ENCODE results near the gene ANKRD65.
"Not testable (repeated sequence)": the region's sequence is repeated elsewhere in the genome, so short reads cannot be mapped to it uniquely, and the experiment has no call there.

ANKRD65 gene

DNA sequence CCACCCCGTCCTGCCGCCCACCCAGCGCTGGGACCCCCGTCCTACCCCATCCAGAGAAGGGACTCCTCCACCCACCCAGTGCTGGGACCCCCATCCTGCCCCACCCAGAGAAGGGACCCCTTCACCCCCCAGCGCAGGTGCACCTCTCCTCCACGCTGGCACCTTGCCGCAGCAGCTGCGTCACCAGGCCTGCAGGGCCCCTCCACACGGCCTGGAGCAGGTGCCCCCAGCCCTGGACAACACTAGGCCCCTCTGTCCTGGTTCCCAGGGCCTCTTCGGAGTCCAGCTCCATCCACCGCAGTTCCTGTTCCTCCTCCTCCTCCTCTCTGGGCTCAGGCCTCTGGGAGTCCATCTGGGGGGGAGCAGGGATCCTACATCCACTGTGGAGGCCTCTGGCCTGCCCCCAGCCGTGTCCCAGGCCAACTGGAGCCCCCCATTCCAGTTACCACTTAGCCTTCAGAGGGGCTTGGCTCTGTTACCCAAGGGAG, 378 bp downstream of the ANKRD65 start:
- peaks cover 61% of the 10 kb centered on the region for H3K27me3 Mint-ChIP-seq
- no peak for DNase-seq
- no peak overlapping the region for H3K4me3 Mint-ChIP-seq
- no peak overlapping the region for H3K27ac Mint-ChIP-seq
- no peaks in the 10 kb centered on the region for H3K9me3 Mint-ChIP-seq
- CTCF ChIA-PET, result interaction anchor here (1.1 kb wide), 1 partner anchor 21 kb away, joined by 3 read pairs; no protein-coding TSS in a partner anchor
- H3K4me1 Mint-ChIP-seq, result peaks cover 15% of the 10 kb centered on the region
- no peaks in the 10 kb centered on the region for H3K36me3 Mint-ChIP-seq

DNA sequence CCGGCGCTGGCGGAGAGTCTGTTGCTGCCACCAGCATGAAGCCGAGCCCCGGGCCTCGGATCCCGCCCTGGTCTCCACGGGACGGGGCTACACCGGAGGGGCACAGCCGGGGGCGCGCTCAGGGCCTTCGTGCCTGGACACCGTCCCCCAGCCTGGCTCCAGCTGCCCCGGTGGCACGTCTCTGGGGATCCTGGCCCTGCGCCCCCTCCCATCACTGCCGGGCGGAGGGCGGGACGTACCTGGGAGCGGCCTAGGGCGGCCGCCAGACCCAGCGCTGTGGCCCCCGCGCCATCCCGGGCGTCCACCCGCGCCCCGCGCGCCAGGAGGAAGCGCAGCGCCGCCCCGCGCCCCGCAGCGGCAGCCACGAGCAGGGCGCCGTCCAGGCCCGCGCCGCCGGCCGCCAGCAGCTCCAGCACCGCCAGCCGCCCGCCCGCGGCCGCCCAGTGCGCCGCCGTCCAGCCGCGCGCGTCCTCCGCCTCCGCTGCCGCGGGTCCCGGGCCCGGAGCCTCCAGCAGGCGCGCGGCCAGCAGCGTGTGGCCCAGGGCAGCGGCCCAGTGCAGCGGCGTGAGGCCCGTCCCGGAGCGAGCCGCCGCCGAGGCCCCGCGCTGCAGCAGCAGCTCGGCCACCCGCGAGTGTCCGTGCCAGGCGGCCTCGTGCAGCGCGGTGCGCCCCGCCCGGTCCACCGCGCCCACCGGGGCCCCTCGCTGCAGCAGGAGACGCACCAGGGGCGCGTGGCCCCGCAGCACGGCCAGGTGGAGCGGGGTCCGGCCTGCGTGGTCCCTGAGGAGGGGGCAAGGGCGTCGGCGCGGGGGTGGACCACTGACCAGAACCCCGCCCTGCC, 1.0 kb downstream of the ANKRD65 start:
- Mint-ChIP-seq H3K27me3 (peaks cover 58% of the 10 kb centered on the region), H3K4me3 (no peak overlapping the region), H3K27ac (no peak overlapping the region), H3K36me3 (no peaks in the 10 kb centered on the region), H3K9me3 (no peaks in the 10 kb centered on the region), H3K4me1 (peaks cover 15% of the 10 kb centered on the region)
- no peak for DNase-seq
- CTCF ChIA-PET, result no interaction called here

DNA sequence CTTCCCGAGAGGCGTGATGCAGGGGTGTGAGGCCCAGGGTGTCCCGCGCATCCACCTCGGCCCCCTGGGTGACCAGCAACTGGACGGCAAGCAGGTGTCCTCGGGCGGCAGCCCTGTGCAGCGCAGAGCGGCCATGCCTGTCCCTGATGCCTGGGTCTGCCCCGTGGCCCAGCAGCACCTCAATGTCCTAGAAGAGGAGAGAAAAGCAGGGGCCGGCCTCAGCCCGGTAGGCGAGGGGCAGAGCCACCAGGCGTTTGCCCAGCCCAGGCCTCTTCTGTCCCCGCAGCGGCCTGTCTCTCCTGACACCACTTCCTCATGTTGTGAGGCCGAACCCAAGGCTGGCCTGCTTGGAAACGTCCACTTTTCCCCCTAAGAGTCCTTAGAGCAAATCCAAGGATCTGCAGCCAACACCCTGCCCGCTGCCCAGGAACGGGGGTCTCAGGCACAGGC, 1.7 kb downstream of the ANKRD65 start:
- H3K36me3 Mint-ChIP-seq, result no peaks in the 10 kb centered on the region
- no peak overlapping the region for H3K27ac Mint-ChIP-seq

DNA sequence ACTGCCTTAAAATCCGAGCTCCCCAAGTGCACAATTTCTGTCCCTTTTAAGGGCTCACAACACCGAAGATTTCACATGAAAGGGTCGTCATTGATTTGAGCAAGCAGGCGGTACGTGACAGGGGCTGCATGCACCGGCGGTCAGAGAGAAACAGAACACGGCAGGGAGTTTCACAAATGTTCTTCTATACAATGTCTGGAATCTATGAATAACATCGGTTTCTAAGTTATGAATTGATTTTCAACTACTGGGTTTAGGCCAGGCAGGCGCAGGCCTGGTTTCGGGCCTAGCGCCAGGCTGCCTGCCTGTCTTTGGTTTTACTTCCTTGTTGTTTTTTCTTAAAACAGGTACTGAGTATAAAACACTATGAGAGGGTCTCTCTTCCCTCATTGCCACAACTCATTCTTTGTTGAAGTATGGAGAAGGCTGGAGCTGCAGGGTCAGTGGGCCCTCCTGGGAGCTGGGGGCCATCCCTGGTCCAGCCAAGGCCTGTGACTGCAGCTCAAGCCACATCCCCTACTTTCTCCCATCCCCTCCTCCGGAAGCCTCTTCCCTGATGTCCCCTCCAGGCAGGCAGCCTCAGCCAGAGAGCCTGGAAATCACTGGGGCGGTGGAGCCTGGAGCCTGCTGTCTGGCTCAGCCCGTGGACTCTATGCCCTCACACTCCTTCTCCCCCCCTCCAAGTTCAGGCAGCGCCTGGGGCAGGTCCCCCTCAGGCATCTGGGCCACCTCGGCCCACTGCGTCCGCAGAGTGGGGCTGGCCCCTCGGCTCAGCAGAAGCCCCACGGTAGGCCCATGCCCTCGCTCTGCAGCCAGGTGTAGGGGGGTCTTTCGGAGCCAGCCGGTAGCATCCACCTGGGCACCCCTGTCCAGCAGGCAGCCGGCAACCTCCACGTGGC, 2.4 kb downstream of the ANKRD65 start:
- Mint-ChIP-seq H3K36me3 (no peaks in the 10 kb centered on the region), H3K4me3 (no peak overlapping the region), H3K9me3 (no peaks in the 10 kb centered on the region), H3K27ac (no peak overlapping the region), H3K27me3 (peaks cover 48% of the 10 kb centered on the region), H3K4me1 (peaks cover 15% of the 10 kb centered on the region)
- DNase-seq, result no peak
- CTCF ChIA-PET, result interaction anchor here (1.4 kb wide), 1 partner anchor 12 kb away, joined by 3 read pairs; no protein-coding TSS in a partner anchor

More for the DNA sequence above, 1.7 kb downstream of the ANKRD65 start:
- CTCF ChIA-PET, result interaction anchor here (1.4 kb wide), 1 partner anchor 12 kb away, joined by 3 read pairs; no protein-coding TSS in a partner anchor
- DNase-seq, result no peak
- Mint-ChIP-seq H3K27me3 (peaks cover 52% of the 10 kb centered on the region), H3K4me3 (no peak overlapping the region), H3K9me3 (no peaks in the 10 kb centered on the region), H3K4me1 (peaks cover 15% of the 10 kb centered on the region)

DNA sequence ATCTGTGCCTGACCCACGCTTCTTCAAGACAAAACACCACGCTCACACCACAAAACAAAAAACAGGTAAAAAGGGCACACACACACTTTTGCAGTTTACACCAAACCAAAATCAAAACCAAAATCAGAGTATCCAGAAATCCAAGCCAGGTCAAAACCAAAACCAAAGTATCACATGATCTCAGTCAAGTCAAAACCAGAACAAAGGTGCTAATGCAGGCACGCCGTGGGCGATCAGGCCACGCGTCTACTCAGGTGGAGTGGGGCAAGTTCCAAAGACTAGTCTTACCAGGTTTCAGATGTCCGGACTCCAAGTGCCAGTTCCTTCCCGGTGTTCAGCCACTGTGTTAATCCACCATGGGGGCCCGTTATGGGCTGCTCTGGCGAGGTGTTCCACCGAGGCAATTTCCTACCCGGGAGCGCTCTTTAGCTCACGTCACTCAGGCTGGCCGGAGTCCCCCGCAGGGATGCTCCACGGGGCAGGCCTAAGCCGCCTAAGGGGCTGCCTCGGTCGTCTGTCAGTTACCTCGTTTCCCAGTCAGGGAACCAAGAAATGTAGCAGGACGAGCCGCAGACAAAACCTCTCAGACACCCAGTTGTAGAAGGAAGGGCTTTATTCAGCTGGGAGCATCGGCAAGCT, 3.1 kb downstream of the ANKRD65 start:
- CTCF ChIA-PET, result interaction anchor here (1.4 kb wide), 1 partner anchor 13 kb away, joined by 3 read pairs; no protein-coding TSS in a partner anchor
- not testable (repeated sequence) for H3K4me3 Mint-ChIP-seq, H3K9me3 Mint-ChIP-seq, H3K27ac Mint-ChIP-seq, H3K36me3 Mint-ChIP-seq, DNase-seq
- Mint-ChIP-seq H3K4me1 (peaks cover 14% of the 10 kb centered on the region), H3K27me3 (peaks cover 44% of the 10 kb centered on the region)

DNA sequence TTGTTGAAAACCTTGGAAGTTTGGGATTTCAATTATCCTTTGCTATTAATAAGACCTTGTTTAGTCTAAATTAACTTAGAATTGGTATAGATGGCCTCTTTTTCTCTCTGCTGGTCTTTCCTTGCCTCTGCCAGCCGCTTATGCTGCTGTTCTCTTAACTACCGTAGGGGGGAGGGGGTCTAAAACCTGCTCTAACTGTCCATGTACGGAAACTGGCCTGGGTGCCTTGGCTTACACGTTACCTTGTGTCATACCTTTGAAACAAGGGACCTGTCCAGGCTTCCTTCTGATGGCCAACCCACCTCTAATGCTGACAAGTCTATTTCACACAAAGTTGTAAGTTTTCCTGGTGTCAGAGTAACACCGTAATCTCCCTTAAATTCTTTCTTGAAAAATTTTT, 3.7 kb downstream of the ANKRD65 start:
- CTCF ChIA-PET, H3K9me3 Mint-ChIP-seq, H3K36me3 Mint-ChIP-seq, H3K4me1 Mint-ChIP-seq, DNase-seq, H3K4me3 Mint-ChIP-seq, H3K27ac Mint-ChIP-seq: not testable (repeated sequence)
- peaks cover 39% of the 10 kb centered on the region for H3K27me3 Mint-ChIP-seq

DNA sequence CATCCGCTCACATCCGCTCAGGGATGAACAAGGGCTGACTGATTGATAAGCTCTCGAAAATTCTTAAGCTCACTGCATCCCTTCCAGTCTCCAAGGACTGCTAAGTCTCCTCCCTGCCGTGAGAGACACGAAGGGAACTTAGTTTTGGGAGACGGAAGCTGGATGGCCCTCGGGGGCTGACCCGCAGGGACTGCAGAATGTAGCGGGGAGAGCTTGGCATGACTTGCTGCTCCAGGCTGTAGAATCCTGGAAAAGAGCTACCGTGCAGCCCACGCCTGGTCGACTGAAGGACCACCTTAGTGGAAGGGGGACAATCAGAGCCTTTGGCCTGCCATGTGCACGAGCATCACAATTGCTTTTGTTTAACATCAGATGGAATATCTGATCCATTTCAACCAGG, 5.3 kb downstream of the ANKRD65 start:
- peaks cover 10% of the 10 kb centered on the region for H3K4me1 Mint-ChIP-seq
- DNase-seq, result no peak
- H3K27me3 Mint-ChIP-seq, result peaks cover 22% of the 10 kb centered on the region
- H3K9me3 Mint-ChIP-seq, result no peaks in the 10 kb centered on the region
- H3K27ac Mint-ChIP-seq, result no peak overlapping the region
- no peak overlapping the region for H3K4me3 Mint-ChIP-seq
- CTCF ChIA-PET, result interaction anchor here (1.2 to 1.3 kb wide), 2 partner anchors 8 to 23 kb away, joined by 3 to 4 read pairs; partner anchors contain the start of gene MRPL20
- H3K36me3 Mint-ChIP-seq, result no peaks in the 10 kb centered on the region

DNA sequence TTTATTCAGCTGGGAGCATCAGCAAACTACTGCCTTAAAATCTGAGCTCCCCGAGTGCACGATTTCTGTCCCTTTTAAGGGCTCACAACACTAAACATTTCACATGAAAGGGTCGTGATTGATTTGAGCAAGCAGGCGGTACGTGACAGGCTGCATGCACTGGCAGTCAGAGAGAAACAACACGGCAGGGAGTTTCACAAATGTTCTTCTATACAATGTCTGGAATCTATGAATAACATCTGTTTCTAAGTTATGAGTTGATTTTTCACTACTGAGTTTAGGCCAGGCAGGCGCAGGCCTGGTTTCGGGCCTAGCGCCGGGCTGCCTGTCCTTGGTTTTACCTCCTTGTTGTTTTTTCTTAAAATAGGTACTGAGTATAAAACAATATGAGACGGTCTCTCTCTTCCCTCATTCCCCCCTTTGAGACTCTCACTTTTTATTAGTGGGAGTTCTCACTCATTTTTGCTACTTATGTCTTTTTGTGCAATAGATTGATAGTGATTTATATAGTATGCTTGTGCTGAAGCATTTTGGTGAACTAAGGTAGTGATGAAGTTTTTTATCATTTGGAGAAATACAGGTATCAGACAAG, 8.7 kb downstream of the ANKRD65 start:
- H3K4me3 Mint-ChIP-seq, H3K9me3 Mint-ChIP-seq, H3K27me3 Mint-ChIP-seq, H3K27ac Mint-ChIP-seq, DNase-seq, H3K36me3 Mint-ChIP-seq: not testable (repeated sequence)
- H3K4me1 Mint-ChIP-seq, result peaks cover 16% of the 10 kb centered on the region
- CTCF ChIA-PET, result interaction anchor here (1.3 kb wide), 1 partner anchor 29 kb away, joined by 4 read pairs; no protein-coding TSS in a partner anchor

DNA sequence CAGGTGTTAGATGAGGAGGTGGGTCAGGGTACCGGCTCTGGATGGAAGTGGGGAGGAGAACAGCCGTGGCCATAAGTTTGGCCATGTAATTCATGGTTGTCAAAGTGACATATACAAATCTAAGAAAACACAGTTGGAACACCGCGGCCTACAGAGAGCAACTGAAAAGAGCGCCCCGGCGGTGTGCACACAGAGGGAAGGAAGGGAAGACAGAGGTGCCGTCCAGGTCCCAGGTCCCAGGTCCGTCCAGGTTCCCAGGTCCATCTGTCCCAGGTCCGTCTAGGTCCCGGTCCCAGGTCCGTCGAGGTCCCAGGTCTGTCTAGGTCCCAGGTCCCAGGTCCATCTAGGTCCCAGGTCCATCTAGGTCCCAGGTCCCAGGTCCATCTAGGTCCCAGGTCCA, 9.4 kb downstream of the ANKRD65 start:
- Mint-ChIP-seq H3K4me3 (no peak overlapping the region), H3K27me3 (peaks cover 5% of the 10 kb centered on the region), H3K27ac (no peak overlapping the region), H3K36me3 (peaks cover 8% of the 10 kb centered on the region), H3K9me3 (no peaks in the 10 kb centered on the region), H3K4me1 (peaks cover 19% of the 10 kb centered on the region)
- no peak for DNase-seq
- CTCF ChIA-PET, result no interaction called here

DNA sequence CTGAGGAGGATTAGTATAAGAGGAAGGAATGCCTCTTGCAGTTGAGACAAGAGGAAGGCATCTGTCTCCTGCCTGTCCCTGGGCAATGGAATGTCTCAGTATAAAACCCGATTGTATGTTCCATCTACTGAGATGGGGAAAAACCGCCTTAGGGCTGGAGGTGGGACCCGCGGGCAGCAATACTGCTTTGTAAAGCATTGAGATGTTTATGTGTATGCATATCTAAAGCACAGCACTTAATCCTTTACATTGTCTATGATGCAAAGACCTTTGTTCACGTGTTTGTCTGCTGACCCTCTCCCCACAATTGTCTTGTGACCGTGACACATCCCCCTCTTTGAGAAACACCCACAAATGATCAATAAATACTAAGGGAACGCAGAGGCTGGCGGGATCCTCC, 10.8 kb downstream of the ANKRD65 start:
- H3K27ac Mint-ChIP-seq, H3K9me3 Mint-ChIP-seq, CTCF ChIA-PET, H3K27me3 Mint-ChIP-seq, DNase-seq: not testable (repeated sequence)
- peaks cover 18% of the 10 kb centered on the region for H3K36me3 Mint-ChIP-seq
- peaks cover 33% of the 10 kb centered on the region for H3K4me1 Mint-ChIP-seq
- peak overlapping the region; percentile 12 for H3K4me3 Mint-ChIP-seq

DNA sequence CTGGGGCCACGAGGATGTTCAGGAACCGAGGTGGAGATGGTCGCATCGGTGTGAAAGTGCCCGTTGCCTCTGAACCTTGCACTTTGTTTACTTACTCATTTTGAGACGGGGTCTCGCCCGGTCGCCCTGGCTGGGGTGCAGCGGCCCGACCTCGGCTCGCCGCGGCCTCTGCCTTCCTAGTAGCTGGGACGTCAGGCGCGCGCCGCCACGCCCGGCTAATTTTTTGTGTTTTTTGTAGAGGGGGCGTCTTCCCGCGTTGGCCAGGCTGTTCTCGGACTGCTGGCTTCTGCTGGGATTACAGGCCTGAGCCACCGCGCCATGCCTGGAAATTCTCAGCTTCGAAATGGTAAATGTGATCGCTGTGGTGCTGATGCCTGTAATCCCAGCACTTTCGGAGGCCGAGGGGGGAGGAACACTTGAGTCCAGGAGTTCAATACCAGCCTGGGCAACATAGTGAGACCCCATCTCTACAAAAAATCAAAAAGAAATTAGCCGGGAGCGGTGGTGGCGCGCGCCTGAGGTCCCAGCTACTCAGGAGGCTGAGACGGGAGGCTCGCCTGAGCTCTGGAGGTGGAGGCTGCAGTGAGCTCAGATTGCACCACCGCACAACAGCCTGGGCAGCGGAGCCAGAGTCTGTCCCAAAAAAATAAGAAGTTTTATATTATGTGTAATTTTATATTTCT, 13.3 kb downstream of the ANKRD65 start:
- H3K4me3 Mint-ChIP-seq, result peak overlapping the region; percentile 85
- H3K27ac Mint-ChIP-seq, result peak overlapping the region; percentile 90
- peaks cover 29% of the 10 kb centered on the region for H3K36me3 Mint-ChIP-seq
- H3K4me1 Mint-ChIP-seq, result peaks cover 40% of the 10 kb centered on the region
- H3K9me3 Mint-ChIP-seq, result no peaks in the 10 kb centered on the region
- H3K27me3 Mint-ChIP-seq, result no peaks in the 10 kb centered on the region
- DNase-seq, result peak; percentile 51
- CTCF ChIA-PET, result interaction anchor here (0.8 to 1.0 kb wide), 2 partner anchors 8 to 26 kb away, joined by 3 to 4 read pairs; no protein-coding TSS in a partner anchor

DNA sequence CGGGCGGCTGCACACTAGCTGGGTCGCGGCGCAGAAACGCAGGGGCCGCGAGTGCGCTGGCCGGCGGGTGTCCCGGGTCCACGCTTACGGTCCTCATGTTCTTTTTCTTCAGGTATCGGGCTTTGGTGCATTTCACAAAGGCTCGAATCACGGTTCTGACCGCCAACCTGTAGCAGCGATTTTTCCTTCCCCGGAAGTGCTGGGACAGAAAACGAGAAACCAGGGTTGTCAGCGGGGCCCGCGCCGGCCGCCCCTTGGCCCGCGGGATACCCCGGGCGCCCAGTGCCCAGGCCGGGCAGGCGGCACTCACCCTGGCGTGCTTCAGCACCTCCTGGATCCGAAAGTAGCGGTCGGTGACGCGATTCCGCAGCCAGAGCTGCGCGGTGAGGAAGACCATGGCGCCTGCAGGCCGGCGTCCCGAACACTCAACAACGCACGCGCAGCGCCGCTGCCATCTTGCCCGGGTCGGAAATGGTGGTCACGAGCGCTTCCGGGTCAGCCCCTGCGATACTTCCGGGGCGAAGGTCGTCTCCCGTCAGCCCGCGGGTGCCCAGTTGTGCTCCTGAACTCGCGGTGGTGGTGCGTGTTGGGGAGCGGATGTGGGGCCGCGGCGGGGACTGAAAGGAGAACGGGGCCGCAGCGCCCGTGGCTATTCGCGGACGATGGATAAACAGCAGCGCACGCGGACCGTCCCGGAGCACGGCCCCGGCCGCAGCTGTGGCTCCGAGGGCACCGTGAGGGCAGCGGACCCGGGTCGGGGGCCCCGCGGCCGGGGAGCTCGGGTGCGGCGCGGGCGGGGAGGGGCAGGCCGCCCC, 14.0 kb downstream of the ANKRD65 start, which contains the start of gene MRPL20:
TSS of gene MRPL20 (minus strand) at position 473 of the 815 bp plus-strand sequence. CDS start at position 397, 76 bp downstream.
- Mint-ChIP-seq H3K27ac (peak within 1 kb of the TSS; percentile 94), H3K4me3 (peak within 1 kb of the TSS; percentile 85), H3K36me3 (peaks cover 34% of the 10 kb centered on the region), H3K4me1 (peaks cover 45% of the 10 kb centered on the region), H3K9me3 (no peaks in the 10 kb centered on the region), H3K27me3 (no peaks in the 10 kb centered on the region)
- peak; percentile 98 for DNase-seq
- CTCF ChIA-PET, result interaction anchor here (1.0 kb wide), 1 partner anchor 9 kb away, joined by 3 read pairs; no protein-coding TSS in a partner anchor

Measured in activated naive CD4-positive, alpha-beta T cell treated with anti-CD3 and anti-CD28 coated beads, Interleukin-2, amount 10 ng/mL, durations not matched to agents 7 days and 5 days (primary cell).